GM21737 (cell line): Measurements from ENCODE around the gene KIRREL3.

Experiments
- ATAC-seq: cut with Tn5 transposase; IDR thresholded peaks from one replicate; pipeline ENCODE4 v1.9.1; 2021; ENCODE audit warnings: mild to moderate bottlenecking, moderate library complexity; ENCODE audit not compliant: unreplicated experiment

The KIRREL3 gene

DNA sequence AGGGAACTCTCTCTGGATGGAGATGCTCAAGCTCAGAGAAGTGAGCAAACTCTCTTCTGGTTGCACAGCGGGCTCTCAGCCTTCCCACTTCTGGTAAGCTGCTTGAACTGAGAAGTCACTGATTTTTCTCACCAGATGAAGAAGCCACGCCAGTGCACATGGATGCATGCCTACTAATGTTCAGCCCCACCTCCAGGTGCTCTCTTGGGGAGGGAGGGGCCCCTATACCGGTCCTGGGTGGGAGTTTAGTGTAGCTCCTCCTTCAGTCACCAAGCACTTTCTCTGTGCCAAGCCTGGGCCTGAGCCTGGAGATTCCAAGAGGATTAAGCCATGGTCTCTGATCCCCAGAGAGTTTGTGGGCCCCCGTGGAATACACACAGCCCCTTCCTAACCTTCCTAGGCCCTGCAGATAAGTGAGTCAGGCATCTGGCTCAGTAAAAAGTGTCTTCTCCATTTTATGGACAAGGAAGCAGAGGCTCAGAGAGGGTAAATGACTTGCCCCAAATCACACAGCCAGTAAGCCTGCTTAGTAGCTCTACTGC lies 502.9 kb downstream of the KIRREL3 start:
- ATAC-seq, result no peak

DNA sequence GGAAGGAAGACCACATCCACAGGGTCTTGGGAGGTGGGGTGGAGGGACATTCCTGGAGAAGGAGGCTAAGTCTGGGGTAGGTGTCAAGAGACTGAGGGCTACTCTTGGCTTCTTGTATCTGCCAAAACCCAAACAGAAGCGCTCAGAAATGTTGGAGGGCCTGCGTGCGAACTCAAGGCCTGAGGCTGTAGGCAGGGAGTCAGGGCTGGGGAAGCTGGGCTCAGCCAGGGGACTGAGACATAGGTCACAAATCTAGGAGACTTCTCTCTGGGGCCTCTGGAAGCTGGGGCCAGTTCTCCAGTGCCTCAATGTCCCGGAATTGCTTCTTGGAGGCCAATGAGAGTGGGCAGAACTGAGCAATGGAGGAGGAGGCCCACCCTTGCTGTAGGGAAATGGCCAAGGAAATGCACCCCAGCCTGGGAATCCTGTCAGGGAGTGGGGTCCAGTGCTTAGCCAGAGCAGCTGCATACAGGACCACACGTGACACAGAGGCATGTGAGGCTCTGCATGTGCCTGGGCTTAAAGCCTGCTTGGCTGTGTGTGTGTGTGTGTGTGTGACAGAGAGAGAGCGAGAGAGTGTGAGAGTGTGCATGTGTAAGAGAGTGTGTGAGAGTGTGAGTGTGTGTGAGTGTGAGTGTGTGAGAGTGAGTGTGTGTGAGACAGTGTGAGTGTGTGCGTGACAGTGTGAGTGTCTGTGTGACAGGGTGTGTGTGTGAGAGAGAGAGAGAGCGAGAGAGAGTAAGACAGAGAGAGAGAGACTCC lies 503.8 kb downstream of the KIRREL3 start:
- ATAC-seq, result no peak

DNA sequence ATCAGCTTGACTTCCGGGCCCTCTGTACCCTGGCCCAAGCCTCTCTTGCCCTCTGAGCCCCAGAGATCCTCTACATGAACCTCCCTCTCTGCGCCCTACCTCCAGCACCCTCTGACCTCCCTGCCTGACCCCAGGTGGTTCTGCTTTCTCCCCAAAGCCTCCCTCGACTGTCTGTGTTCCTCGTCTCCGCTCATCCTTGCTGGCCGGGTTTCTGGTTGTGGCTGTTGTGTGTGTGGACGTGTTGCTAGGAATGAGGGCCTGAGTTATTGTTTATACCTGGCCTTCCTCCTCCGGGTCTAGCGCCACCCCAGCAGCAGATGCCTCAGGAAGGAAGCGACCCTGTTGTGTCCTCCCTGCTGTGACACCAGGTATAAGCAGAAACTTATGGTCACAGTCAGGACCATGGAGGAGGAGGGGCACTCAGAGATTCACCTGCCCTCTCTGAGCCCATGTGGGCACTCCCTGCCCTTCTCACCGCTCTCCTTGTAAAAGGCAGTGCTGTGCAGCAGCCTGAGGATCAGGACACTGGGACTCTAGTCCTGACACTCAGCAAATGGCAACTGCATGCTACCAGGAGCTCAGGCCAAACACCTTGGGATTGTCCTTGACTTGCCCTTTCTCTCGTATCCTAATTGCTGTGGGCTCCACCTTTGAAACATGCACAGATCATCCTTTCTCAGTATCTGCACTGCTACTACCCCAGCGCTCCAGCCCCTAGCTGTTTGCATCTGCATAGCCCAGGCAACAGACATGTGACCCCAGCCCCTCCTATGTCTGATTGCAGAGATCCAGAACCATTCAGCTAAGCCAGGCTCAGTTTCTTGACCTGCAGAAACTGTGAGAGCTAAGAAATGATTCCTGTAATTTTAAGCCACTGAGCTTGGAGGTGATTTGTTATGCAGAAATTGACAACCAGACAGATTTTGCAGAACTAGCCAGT lies 505.0 kb downstream of the KIRREL3 start:
- ATAC-seq, result no peak

DNA sequence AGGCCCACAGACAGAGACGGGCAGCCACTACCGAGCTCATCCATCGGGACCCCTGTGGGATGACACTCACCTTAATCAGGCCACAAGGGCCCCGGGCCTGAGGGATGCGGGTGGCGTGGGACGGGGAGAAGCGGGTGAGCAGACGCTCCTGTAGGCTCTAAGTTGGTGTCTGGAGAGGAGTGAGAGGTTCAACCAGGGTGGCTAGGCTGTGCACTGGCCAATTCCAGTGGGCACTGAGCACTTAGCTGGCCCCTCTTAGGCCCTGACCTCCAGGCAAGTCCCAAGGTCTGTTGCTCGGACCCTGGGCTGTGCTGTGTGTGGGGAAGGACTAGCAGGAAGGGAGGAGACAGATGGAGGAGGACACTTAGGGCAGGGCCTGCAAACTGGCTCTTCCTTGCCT lies 505.7 kb downstream of the KIRREL3 start:
- no peak for ATAC-seq

GRCh38 chr11:126492331-126493082 lies 508.1 kb downstream of the KIRREL3 start:
- no peak for ATAC-seq

- ATAC-seq, result no peak
Observed at GRCh38 chr11:126491092-126491491, 509.5 kb downstream of the KIRREL3 start.

DNA sequence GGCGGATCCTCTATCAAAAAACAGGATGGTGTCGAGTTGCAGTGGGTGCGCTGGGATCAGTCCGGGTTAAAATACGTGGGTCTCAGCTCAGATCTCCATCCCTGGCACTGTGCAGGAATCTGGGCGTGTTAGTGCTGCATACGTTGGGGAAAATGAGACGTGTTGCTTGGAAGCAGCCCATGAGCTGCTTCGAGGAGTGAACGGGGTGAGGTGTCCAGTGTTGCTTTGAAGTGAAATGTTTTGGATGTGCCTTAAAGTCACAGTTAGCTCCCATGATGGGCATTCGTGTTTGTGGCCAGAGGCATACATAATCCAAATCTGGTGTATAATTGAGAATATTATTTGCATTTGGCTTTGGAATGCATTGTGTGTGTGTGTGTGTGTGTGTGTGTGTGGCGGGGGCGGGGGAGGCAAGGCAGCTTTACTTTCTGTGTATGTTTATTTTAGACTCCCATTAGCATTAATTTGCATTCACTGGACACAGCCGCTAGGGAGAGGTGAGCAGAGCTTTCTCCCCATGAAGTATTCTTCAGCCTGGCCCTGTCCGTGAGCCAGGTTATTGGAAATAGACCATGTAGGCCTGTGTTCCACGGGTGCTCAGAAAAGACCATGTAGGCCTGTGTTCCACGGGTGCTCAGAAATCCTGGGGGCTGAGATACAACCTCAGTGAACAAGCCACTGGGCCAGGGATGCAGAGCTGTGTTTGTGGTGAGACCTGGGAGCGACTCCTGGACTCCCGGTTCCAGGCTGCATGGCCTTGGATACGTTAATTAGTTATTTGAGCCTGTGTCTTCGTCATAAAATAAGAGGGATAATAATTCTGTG lies 510.5 kb downstream of the KIRREL3 start:
- ATAC-seq, result no peak

DNA sequence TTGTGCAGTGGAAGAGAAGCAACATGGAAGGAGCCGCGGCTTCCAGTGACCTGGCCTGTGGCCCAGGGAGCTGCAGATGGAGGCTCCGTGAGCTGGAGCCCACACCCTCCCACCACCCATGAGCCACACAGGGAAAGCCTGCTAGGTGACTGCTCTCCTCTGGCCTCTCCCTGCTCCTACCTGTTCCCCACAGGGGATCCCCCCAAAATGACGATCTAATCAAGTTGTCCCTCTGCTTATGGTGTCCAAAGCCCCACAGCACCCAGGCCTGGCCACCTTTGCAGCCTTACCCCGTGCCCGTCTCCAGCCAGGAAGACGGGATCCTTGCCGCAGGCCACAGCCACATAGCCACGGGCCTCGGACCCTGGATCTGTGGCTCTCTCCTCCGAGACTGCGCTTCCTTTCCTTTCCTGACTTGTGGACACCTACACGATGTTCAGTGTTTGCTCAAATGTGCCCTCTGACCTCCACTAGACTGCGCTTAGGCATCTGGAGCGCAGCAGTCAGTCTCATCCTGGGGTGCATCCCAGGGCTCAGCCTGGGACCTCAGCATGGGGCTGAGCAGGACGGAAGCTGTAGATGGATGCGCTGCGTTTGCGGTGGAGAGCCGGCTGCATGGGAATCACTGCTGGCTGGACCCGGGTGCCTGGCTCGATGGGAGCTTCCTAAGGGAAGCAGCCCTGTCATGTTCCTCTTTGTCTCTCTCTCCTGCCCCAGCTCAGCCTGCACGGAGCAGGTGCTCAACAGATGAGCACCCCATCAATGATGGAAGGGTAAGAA lies 511.8 kb downstream of the KIRREL3 start:
- no peak for ATAC-seq

DNA sequence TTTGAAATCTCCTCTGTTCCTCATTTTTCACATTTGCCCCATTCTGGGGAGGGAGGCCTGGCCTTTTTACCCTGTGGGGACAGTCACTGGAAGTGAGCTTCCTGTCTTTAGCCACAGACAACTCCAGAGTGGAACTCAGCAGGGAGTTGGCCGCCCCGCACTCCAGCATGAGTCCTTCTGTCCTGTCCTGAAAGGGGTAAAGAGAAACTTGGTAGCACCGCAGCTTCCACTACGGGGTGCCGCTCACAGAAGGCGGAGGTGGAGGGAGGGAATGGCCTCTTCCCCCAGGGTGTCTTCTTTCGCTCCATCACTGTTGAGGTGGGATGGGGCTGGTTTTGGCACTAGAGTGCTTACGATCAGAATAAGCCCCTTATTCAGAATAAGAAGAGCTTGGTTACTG lies 512.9 kb downstream of the KIRREL3 start:
- ATAC-seq, result no peak

DNA sequence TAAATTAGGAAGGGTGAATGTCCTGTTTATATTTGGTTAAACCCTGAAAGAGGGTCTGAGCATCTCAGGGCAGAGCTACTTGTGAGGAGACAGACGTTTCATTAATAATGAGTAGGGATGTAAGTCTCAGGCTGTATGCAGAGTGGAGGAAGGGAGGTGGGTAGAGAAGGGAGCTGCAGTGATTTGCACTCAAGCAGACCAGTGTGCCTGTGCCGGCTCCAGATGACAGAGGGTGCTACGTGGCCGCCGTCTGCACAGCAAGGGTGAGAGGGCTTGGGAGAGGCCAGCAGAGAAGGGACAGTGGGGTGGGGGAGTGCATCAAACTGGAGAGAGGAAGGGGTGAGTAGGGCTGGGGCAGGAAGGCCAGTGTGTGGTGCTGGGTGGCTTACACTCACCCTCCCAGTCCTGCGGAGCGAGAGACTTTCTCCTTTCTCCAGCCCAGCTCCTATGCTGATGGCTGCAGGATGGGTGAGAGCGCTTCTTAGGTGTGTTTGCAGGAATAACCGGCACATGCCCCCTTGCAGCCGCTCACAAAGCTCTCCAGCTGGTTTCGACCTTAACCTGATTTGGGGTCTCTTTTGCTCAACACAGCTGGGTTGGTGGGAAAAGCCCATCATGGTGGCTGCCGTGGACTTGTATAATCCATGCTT lies 514.5 kb downstream of the KIRREL3 start:
- ATAC-seq, result no peak

DNA sequence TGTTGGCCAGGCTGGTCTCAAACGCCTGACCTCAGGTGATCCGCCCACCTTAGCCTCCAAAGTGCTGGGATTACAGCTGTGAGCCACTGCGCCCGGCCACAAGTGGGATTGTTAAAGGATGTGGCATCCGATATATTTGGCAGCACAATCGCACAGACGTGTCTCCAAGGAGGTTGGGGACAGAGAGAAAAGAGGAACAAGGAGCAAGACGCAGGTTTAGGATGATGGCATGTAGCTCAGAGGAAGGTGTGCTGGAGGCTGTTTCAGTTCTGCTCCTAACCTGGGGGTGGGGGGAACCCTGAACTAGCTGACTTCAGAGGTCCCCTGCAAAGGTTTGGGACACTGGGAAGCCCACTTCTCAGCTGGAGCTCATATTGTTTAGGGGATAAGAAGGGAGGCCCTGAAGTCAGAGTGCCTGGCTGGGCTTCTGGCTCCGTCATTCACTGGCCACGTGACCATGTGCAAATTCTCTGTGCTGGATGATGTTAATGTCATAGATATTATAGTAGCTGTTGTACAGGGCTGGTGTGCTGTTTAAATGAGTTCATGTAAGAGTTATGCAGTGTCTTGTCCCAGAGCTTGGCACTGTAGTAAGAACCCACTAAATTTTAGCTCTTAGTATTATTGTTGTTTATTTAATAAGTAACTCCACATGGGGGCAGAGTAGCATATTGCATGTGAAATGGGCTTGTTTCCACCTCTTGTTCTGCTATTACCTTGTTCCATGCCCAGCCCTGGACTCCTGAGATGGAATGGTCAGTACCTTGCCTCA lies 515.4 kb downstream of the KIRREL3 start:
- ATAC-seq, result no peak

- no peak for ATAC-seq
Observed at GRCh38 chr11:126484266-126484665, 516.3 kb downstream of the KIRREL3 start.

- no peak for ATAC-seq
Observed at GRCh38 chr11:126483621-126484195, 516.9 kb downstream of the KIRREL3 start.

- ATAC-seq, result no peak
Observed at GRCh38 chr11:126482586-126483108, 517.9 kb downstream of the KIRREL3 start.

- ATAC-seq, result no peak
Observed at GRCh38 chr11:126481303-126481680, 519.3 kb downstream of the KIRREL3 start.

DNA sequence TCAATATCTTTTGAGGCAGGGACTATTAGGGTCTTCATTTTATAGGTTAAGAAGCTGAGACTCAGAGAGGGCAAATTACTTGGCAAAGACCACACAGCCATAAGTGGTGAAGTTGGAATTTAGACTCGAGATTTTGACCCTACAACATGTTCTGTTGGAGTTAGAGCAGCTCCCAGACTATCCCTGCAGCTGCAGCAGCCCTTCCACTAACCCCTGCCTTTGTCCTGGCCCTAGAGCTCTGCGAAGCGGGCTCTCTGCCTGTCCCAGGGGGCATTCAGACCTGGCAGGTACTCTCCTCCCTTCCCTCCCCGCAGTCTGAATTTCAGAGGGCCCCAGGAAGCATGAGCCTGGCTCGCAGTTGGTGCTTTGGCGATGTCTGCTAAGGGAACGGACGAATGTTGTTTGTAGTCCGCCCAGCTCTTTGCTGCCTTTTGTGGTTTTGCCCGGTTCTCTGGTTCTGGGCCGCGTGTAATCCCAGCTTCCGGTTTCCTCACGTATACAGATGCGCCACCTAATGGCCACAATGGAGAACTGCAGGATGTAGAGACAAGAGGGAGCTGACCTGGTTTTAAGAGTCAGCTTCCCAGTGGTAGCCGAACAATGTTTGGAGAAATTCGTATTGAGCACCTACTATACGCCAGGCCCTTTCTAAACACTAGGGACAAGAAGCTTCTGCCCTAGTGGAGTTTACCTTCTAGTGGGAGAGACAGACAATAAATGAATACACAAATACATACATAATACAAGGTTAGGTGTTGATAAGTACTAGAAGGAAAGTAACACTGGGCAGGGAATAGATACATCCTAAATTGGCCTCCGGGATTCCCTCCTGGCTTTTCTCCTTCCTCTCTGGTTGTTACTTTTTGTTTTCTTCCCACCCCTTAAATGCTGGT lies 519.9 kb downstream of the KIRREL3 start:
- peak; percentile 68 for ATAC-seq

- ATAC-seq, result no peak
Observed at GRCh38 chr11:126480015-126480409, 520.6 kb downstream of the KIRREL3 start.
